Cardiac muscle cell (in vitro differentiated cells and primary cell): Measurements from ENCODE around the gene CRTC1. TPM values are rescaled to one million over a fixed set of nuclear protein-coding genes. Genes with fewer than 3 reads are reported as not detected.
A peak's percentile ranks its signal among the peaks of the same experiment; 100 is the strongest.

Experiments used
- DNase-seq, 2 donors: peaks; one replicate each; pipeline versions ENCODE4 v3.0.0 to v3.0.0-alpha.2; 2010 to 2017; ENCODE audit warnings: low read depth in 1 of 2, low spot score in 1 of 2
- H3K27ac ChIP-seq: fragments of 200-600 bp; sonication (generic); 2 replicates; pipeline ENCODE4 v1.5.1; 2016
- H3K27me3 ChIP-seq: fragments of 200-600 bp; sonication (generic); 2 replicates; pipeline ENCODE4 v1.6.0; 2016; ENCODE audit warnings: control low read depth
- H3K36me3 ChIP-seq: fragments of 200-600 bp; sonication (generic); 2 replicates; pipeline ENCODE4 v1.5.1; 2016; ENCODE audit warnings: control low read depth
- H3K4me1 ChIP-seq: fragments of 200-600 bp; sonication (generic); 2 replicates; pipeline ENCODE4 v1.8.1; 2017; ENCODE audit warnings: low read depth, mild to moderate bottlenecking, mixed run types
- H3K4me3 ChIP-seq: fragments of 200-600 bp; sonication (generic); 2 replicates; pipeline ENCODE4 v1.5.1; 2016; ENCODE audit warnings: mild to moderate bottlenecking
- H3K9me3 ChIP-seq: fragments of 200-600 bp; sonication (generic); 2 replicates; pipeline ENCODE4 v1.5.1; 2017; ENCODE audit warnings: low read depth, mild to moderate bottlenecking, control low read depth
- CTCF ChIP-seq: IDR thresholded peaks from 2 replicates; pipeline ENCODE4 v1.5.1; 2012; ENCODE audit warnings: low read depth, mild to moderate bottlenecking, low read length
- polyA plus RNA-seq: library from polyadenylated mRNA; unstranded; fragments of >200 nt; fragmentation: Nextera tagmentation; extraction: Ambion mirVana; gene quantifications from 2 replicates; pipeline ENCODE4 v1.2.1, GENCODE V29; 2016
- total RNA-seq: library from RNA; depleted of rRNA; stranded (reverse); fragments of >200 nt; gene quantifications from 2 replicates; pipeline ENCODE4 v1.2.3, GENCODE V29; 2016

CRTC1 gene
- total and polyA plus RNA-seq, 2 experiments from 2014 or later = 4.0 to 13.8 TPM

- no peak overlapping the region for H3K27ac ChIP-seq
- no peak for TF ChIP-seq CTCF
- H3K36me3 ChIP-seq = no peaks in the 10 kb centered on the region
- DNase-seq = no peak
- no peaks in the 10 kb centered on the region for H3K4me1 ChIP-seq
- no peak overlapping the region for H3K4me3 ChIP-seq
- H3K27me3 ChIP-seq = no peaks in the 10 kb centered on the region
- H3K9me3 ChIP-seq = no peaks in the 10 kb centered on the region
Observed at GRCh38 chr19:18710186-18710585, 26.7 kb downstream of the CRTC1 start.

GRCh38 chr19:18710996-18711751 is 27.7 kb downstream of the CRTC1 start:
- Histone ChIP-seq H3K36me3 (no peaks in the 10 kb centered on the region), H3K27ac (no peak overlapping the region), H3K4me3 (no peak overlapping the region), H3K9me3 (no peaks in the 10 kb centered on the region), H3K4me1 (no peaks in the 10 kb centered on the region), H3K27me3 (no peaks in the 10 kb centered on the region)
- TF ChIP-seq CTCF = no peak
- DNase-seq = peak in 1 of 2 donors; percentile 76

GRCh38 chr19:18711893-18712292 is 28.4 kb downstream of the CRTC1 start:
- no peaks in the 10 kb centered on the region for H3K27me3 ChIP-seq
- H3K9me3 ChIP-seq = no peaks in the 10 kb centered on the region
- TF ChIP-seq CTCF = no peak
- DNase-seq = no peak
- H3K4me3 ChIP-seq = no peak overlapping the region
- H3K4me1 ChIP-seq = no peaks in the 10 kb centered on the region
- H3K27ac ChIP-seq = no peak overlapping the region
- H3K36me3 ChIP-seq = no peaks in the 10 kb centered on the region

- peak overlapping the region; percentile 26 for H3K27ac ChIP-seq
- no peak overlapping the region for H3K4me3 ChIP-seq
- peak; percentile 43 to 68 for DNase-seq
- H3K36me3 ChIP-seq = no peaks in the 10 kb centered on the region
- no peak for TF ChIP-seq CTCF
- H3K27me3 ChIP-seq = no peaks in the 10 kb centered on the region
- H3K9me3 ChIP-seq = no peaks in the 10 kb centered on the region
- no peaks in the 10 kb centered on the region for H3K4me1 ChIP-seq
Observed at GRCh38 chr19:18712981-18713380, 29.5 kb downstream of the CRTC1 start.

- Histone ChIP-seq H3K27ac (peak overlapping the region; percentile 8), H3K4me1 (no peaks in the 10 kb centered on the region), H3K9me3 (no peaks in the 10 kb centered on the region), H3K27me3 (no peaks in the 10 kb centered on the region), H3K4me3 (no peak overlapping the region), H3K36me3 (no peaks in the 10 kb centered on the region)
- TF ChIP-seq CTCF = no peak
- DNase-seq = no peak
Observed at GRCh38 chr19:18713550-18714117, 30.2 kb downstream of the CRTC1 start.
